GM12878 (cell line): Measurements from ENCODE around the gene ATP8A1. TPM values are rescaled to one million over a fixed set of nuclear protein-coding genes. Genes with fewer than 3 reads are reported as not detected.

Source experiments
- ATAC-seq: fragments of 200-7000 bp; cut with Tn5 transposase; 3 replicates; pipeline ENCODE4 v1.9.1; 2020; ENCODE audit warnings: mild to moderate bottlenecking, moderate library complexity
- BruUV-seq: library from RNA; stranded (reverse); fragments of 400-500 nt; replicated peaks from 2 replicates; lab custom pipeline; 2021; lab: Mats Ljungman, UMichigan
- CTCF ChIA-PET: fragments of 300-600 bp; sonication (Branson Sonifier 250); formaldehyde crosslinking; extraction: SDS; loops from one replicate; lab custom pipeline; 2021; ENCODE audit warnings: inconsistent platforms; lab: Yijun Ruan, JAX
- POLR2A ChIA-PET: fragments of 350-600 bp; formaldehyde crosslinking; extraction: SDS; loops from one replicate; lab custom pipeline; 2021; ENCODE audit warnings: inconsistent platforms; lab: Charles Lee
- RAD21 ChIA-PET: fragments of 300-600 bp; sonication (Branson Sonifier 250); formaldehyde crosslinking; loops from one replicate; lab custom pipeline; 2023; ENCODE audit warnings: antibody characterized with exemption; ENCODE audit not compliant: unreplicated experiment; lab: Charles Lee
- SMC1A ChIA-PET: fragments of 300-600 bp; sonication (Branson Sonifier 250); formaldehyde crosslinking; loops from one replicate; lab custom pipeline; 2023; ENCODE audit not compliant: unreplicated experiment, uncharacterized antibody; lab: Charles Lee
- DNase-seq: peaks from one replicate; pipeline ENCODE4 v3.0.0-alpha.2; 2011; ENCODE audit warnings: low read depth, low spot score
- FAIRE-seq: peaks from 3 replicates; lab custom pipeline; 2011; peaks lifted over from hg19 to GRCh38; lab: Jason Lieb, UNC
- H2AFZ ChIP-seq: 2 replicates; pipeline ENCODE4 v1.6.0; 2011; ENCODE audit warnings: low read depth, low read length, control low read depth; ENCODE audit not compliant: control insufficient read depth
- H3K27ac ChIP-seq: 2 replicates; pipeline ENCODE4 v1.5.1; 2011; ENCODE audit warnings: control low read depth; ENCODE audit not compliant: control insufficient read depth, insufficient read depth
- H3K27me3 ChIP-seq, 2 experiments: replicated peaks in 1 of 2; 2 replicates each; pipeline versions ENCODE4 v1.6.0 to v1.6.1; 2011; ENCODE audit warnings: low read length in 1 of 2; ENCODE audit not compliant: control insufficient read depth in 2 of 2, insufficient read depth in 2 of 2
- H3K36me3 ChIP-seq, 2 experiments: 2 replicates each; pipeline ENCODE4 v1.5.1; 2011; ENCODE audit warnings: low read length in 1 of 2; ENCODE audit not compliant: control insufficient read depth in 2 of 2, insufficient read depth in 2 of 2
- H3K4me1 ChIP-seq: 2 replicates; pipeline ENCODE4 v1.6.1; 2011; ENCODE audit warnings: mild to moderate bottlenecking, low read length, moderate library complexity, mixed read lengths; ENCODE audit not compliant: control insufficient read depth, insufficient read depth
- H3K4me2 ChIP-seq: 2 replicates; pipeline ENCODE4 v1.6.0; 2011; ENCODE audit warnings: control low read depth; ENCODE audit not compliant: control insufficient read depth, insufficient read depth
- H3K4me3 ChIP-seq: fragments of 200-600 bp; sonication (generic); 2 replicates; pipeline ENCODE4 v1.5.1; 2016
- H3K79me2 ChIP-seq: 2 replicates; pipeline ENCODE4 v1.6.0; 2011; ENCODE audit warnings: low read length; ENCODE audit not compliant: control insufficient read depth, insufficient read depth
- H3K9ac ChIP-seq: 2 replicates; pipeline ENCODE4 v1.8.0; 2011; ENCODE audit warnings: low read length, control low read depth, mixed read lengths; ENCODE audit not compliant: control insufficient read depth, insufficient read depth
- H3K9me3 ChIP-seq: replicated peaks from 3 replicates; pipeline ENCODE4 v1.5.1; 2011; ENCODE audit warnings: mild to moderate bottlenecking, low read length; ENCODE audit not compliant: control insufficient read depth, insufficient read depth
- H4K20me1 ChIP-seq: 2 replicates; pipeline ENCODE4 v1.6.0; 2011; ENCODE audit not compliant: control insufficient read depth, insufficient read depth
- CHD1 ChIP-seq: IDR thresholded peaks from 2 replicates; pipeline ENCODE4 v1.6.1; 2012; ENCODE audit warnings: low read depth, low read length, improper control_type of control experiment
- HDAC2 ChIP-seq: fragments of 200-600 bp; sonication (generic); IDR thresholded peaks from 2 replicates; pipeline ENCODE4 v1.6.1; 2017
- NRF1 ChIP-seq: conservative IDR thresholded peaks from 2 replicates; pipeline ENCODE4 v1.6.1; 2011; ENCODE audit warnings: mild to moderate bottlenecking, low read depth, low read length, improper control_type of control experiment
- RBBP5 ChIP-seq: fragments of 200-600 bp; sonication (generic); conservative IDR thresholded peaks from 2 replicates; pipeline ENCODE4 v1.6.1; 2016
- SREBF2 ChIP-seq: IDR thresholded peaks from 2 replicates; pipeline ENCODE4 v1.6.1; 2012; ENCODE audit warnings: mild to moderate bottlenecking, low read length
- TCF12 ChIP-seq: IDR thresholded peaks from 2 replicates; pipeline ENCODE4 v1.6.1; 2011; ENCODE audit warnings: low read depth, mild to moderate bottlenecking, low read length
- YBX1 ChIP-seq: fragments of 450-650 bp; IDR thresholded peaks from 2 replicates; pipeline ENCODE4 v1.6.1; 2016; ENCODE audit warnings: antibody characterized with exemption
- ZBED1 ChIP-seq: IDR thresholded peaks from 2 replicates; pipeline ENCODE4 v1.6.1; 2016; ENCODE audit warnings: borderline replicate concordance
- WGBS: methylation state at CpG from one replicate; pipeline ENCODE4 v1.1.6; 2016; ENCODE audit warnings: low lambda C conversion rate; ENCODE audit not compliant: insufficient replicate concordance, insufficient coverage; ENCODE audit errors: missing lambda C conversion rate; 5-methylcytosine and 5-hydroxymethylcytosine counted together
- in situ Hi-C: fragments of 300-500 bp; cut with MboI; formaldehyde crosslinking; loops from 9 replicates; pipeline ENCODE4 v1.14.3; 2018; ENCODE audit warnings: mixed read lengths
- intact Hi-C: fragments of 100-400 bp; cut with micrococcal nuclease; formaldehyde crosslinking; loops from one replicate; pipeline ENCODE4 v1.14.2; 2022; ENCODE audit not compliant: unreplicated experiment
- polyA plus RNA-seq, 11 experiments: library from polyadenylated mRNA; depleted of rRNA in 4 of 11; unstranded in 6 of 11; stranded (reverse) in 5 of 11; fragments of >200 nt; fragmentation: Nextera tagmentation in 4 of 11; fragmentation: Illumina TruSeq in 1 of 11; extraction: Ambion mirVana in 4 of 11; extraction: Trizol in 1 of 11; gene quantifications; 1 replicate in 1 of 11; 2 replicates in 10 of 11; pipeline versions ENCODE4 v1.2.1 to v1.2.3, GENCODE V29; 2011 to 2016; ENCODE audit warnings: inconsistent platforms in 2 of 11, missing spikeins in 2 of 11, low read depth in 1 of 11
- total RNA-seq, 4 experiments: library from RNA; depleted of rRNA in 3 of 4; stranded (reverse); fragments of >200 nt in 3 of 4; fragmentation: Illumina TruSeq in 1 of 4; extraction: Trizol in 1 of 4; gene quantifications; 2 replicates each; pipeline versions ENCODE4 v1.2.1 to v1.2.3, GENCODE V29; 2013 to 2021
- TF ChIP-seq, protein P1 (sequence below): IDR thresholded peaks from 2 replicates; pipeline ENCODE4 v1.6.1; 2012; ENCODE audit warnings: mild to moderate bottlenecking, low read depth, low read length
- TF ChIP-seq, protein P2 (sequence below): fragments of 450-650 bp; formaldehyde crosslinking; IDR thresholded peaks from 2 replicates; pipeline ENCODE4 v1.4.0; 2020; ENCODE audit warnings: mild to moderate bottlenecking, moderate library complexity
- TF ChIP-seq, protein P3 (sequence below): fragments of 450-650 bp; IDR thresholded peaks from 2 replicates; pipeline ENCODE4 v1.6.1; 2017; ENCODE audit warnings: mild to moderate bottlenecking, low read depth, inconsistent platforms; ENCODE audit not compliant: poor library complexity, severe bottlenecking
- TF ChIP-seq, protein P4 (sequence below): IDR thresholded peaks from 2 replicates; pipeline ENCODE4 v1.6.1; 2012; ENCODE audit warnings: low read depth, low read length, improper control_type of control experiment

Gene ATP8A1
- total and polyA plus RNA-seq, 10 of the 15 experiments (the other 5 are each of a cell fraction or from before 2014, with no cell fraction given): 9.0 to 116 (median 37.3) TPM

DNA sequence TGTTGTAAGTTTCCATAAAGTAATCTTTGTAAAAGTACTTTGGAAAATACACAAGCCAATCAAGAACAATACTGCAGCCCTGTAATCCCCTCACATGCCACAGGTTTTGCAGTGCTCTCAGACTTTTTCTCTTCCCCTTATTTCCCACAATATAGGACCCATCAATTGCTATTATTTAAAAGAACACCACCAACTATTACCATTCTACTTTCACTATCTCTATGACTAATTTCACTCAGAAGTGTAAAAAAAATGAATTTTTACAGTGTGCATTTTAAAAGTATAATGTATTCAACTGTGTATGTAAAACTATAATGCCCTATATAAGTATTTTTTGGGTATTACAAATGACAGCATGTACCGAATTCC is 1.7 kb downstream of the ATP8A1 start:
- peak overlapping the region; percentile 93 for H3K4me3 ChIP-seq
- 0% methylated on average over 1 of the region's 1 CpG for WGBS
- in situ Hi-C loops (no loop called here), intact Hi-C loops (loop anchor here (5.0 kb wide), 2 partner anchors 162 to 212 kb away; no protein-coding TSS in a partner anchor)
- ChIA-PET POLR2A (interaction anchor here (0.7 to 5.2 kb wide), 6 partner anchors 12 to 86 kb away, joined by 3 to 167 read pairs (median 36); no protein-coding TSS in a partner anchor), CTCF (interaction anchor here (0.9 to 3.1 kb wide), 6 partner anchors 10 to 87 kb away, joined by 3 to 17 read pairs (median 4); no protein-coding TSS in a partner anchor), SMC1A (interaction anchor here (0.7 to 6.6 kb wide), 8 partner anchors 15 to 87 kb away, joined by 3 to 202 read pairs (median 7); no protein-coding TSS in a partner anchor), RAD21 (interaction anchor here (0.8 to 6.3 kb wide), 10 partner anchors 15 to 86 kb away, joined by 3 to 252 read pairs (median 7); no protein-coding TSS in a partner anchor)
- peak; percentile 33 for ATAC-seq
- H3K9ac ChIP-seq: peak overlapping the region; percentile 77
- DNase-seq: no peak
- 0 out of 4 replicates have a peak, but pooled peaks cover 0 to 4% of the 10 kb centered on the region in 2 experiments for H3K36me3 ChIP-seq
- peaks cover 5% of the 10 kb centered on the region; the same call in 1 of the 2 replicates for H3K4me1 ChIP-seq
- no peaks in the 10 kb centered on the region for H4K20me1 ChIP-seq
- H3K27me3 ChIP-seq: no peaks in the 10 kb centered on the region
- peaks cover 15% of the 10 kb centered on the region for H3K9me3 ChIP-seq
- no peak overlapping the region for H2AFZ ChIP-seq
- H3K4me2 ChIP-seq: peak overlapping the region; percentile 92
- peak; percentile 84 for FAIRE-seq
- peak overlapping the region; percentile 86 for H3K27ac ChIP-seq
- H3K79me2 ChIP-seq: peaks cover 66% of the 10 kb centered on the region
- TSS peak; percentile 41 for BruUV-seq
- TF ChIP-seq NRF1 (no peak), YBX1 (no peak), SREBF2 (no peak), RBBP5 (no peak), HDAC2 (no peak), ZBED1 (no peak), TCF12 (no peak), CHD1 (no peak)
- TF ChIP-seq, protein P1, sequence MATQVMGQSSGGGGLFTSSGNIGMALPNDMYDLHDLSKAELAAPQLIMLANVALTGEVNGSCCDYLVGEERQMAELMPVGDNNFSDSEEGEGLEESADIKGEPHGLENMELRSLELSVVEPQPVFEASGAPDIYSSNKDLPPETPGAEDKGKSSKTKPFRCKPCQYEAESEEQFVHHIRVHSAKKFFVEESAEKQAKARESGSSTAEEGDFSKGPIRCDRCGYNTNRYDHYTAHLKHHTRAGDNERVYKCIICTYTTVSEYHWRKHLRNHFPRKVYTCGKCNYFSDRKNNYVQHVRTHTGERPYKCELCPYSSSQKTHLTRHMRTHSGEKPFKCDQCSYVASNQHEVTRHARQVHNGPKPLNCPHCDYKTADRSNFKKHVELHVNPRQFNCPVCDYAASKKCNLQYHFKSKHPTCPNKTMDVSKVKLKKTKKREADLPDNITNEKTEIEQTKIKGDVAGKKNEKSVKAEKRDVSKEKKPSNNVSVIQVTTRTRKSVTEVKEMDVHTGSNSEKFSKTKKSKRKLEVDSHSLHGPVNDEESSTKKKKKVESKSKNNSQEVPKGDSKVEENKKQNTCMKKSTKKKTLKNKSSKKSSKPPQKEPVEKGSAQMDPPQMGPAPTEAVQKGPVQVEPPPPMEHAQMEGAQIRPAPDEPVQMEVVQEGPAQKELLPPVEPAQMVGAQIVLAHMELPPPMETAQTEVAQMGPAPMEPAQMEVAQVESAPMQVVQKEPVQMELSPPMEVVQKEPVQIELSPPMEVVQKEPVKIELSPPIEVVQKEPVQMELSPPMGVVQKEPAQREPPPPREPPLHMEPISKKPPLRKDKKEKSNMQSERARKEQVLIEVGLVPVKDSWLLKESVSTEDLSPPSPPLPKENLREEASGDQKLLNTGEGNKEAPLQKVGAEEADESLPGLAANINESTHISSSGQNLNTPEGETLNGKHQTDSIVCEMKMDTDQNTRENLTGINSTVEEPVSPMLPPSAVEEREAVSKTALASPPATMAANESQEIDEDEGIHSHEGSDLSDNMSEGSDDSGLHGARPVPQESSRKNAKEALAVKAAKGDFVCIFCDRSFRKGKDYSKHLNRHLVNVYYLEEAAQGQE: no peak
- TF ChIP-seq, protein P2, sequence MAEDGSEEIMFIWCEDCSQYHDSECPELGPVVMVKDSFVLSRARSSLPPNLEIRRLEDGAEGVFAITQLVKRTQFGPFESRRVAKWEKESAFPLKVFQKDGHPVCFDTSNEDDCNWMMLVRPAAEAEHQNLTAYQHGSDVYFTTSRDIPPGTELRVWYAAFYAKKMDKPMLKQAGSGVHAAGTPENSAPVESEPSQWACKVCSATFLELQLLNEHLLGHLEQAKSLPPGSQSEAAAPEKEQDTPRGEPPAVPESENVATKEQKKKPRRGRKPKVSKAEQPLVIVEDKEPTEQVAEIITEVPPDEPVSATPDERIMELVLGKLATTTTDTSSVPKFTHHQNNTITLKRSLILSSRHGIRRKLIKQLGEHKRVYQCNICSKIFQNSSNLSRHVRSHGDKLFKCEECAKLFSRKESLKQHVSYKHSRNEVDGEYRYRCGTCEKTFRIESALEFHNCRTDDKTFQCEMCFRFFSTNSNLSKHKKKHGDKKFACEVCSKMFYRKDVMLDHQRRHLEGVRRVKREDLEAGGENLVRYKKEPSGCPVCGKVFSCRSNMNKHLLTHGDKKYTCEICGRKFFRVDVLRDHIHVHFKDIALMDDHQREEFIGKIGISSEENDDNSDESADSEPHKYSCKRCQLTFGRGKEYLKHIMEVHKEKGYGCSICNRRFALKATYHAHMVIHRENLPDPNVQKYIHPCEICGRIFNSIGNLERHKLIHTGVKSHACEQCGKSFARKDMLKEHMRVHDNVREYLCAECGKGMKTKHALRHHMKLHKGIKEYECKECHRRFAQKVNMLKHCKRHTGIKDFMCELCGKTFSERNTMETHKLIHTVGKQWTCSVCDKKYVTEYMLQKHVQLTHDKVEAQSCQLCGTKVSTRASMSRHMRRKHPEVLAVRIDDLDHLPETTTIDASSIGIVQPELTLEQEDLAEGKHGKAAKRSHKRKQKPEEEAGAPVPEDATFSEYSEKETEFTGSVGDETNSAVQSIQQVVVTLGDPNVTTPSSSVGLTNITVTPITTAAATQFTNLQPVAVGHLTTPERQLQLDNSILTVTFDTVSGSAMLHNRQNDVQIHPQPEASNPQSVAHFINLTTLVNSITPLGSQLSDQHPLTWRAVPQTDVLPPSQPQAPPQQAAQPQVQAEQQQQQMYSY (CRISPR knock-in tag): no peak
- TF ChIP-seq, protein P3, sequence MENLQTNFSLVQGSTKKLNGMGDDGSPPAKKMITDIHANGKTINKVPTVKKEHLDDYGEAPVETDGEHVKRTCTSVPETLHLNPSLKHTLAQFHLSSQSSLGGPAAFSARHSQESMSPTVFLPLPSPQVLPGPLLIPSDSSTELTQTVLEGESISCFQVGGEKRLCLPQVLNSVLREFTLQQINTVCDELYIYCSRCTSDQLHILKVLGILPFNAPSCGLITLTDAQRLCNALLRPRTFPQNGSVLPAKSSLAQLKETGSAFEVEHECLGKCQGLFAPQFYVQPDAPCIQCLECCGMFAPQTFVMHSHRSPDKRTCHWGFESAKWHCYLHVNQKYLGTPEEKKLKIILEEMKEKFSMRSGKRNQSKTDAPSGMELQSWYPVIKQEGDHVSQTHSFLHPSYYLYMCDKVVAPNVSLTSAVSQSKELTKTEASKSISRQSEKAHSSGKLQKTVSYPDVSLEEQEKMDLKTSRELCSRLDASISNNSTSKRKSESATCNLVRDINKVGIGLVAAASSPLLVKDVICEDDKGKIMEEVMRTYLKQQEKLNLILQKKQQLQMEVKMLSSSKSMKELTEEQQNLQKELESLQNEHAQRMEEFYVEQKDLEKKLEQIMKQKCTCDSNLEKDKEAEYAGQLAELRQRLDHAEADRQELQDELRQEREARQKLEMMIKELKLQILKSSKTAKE: peak; percentile 21
- TF ChIP-seq, protein P4, sequence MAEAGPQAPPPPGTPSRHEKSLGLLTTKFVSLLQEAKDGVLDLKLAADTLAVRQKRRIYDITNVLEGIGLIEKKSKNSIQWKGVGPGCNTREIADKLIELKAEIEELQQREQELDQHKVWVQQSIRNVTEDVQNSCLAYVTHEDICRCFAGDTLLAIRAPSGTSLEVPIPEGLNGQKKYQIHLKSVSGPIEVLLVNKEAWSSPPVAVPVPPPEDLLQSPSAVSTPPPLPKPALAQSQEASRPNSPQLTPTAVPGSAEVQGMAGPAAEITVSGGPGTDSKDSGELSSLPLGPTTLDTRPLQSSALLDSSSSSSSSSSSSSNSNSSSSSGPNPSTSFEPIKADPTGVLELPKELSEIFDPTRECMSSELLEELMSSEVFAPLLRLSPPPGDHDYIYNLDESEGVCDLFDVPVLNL: no peak
